ENCODE results near the gene SFSWAP. TPM values are rescaled to one million over a fixed set of nuclear protein-coding genes. Genes with fewer than 3 reads are reported as not detected.

SFSWAP gene
- total and polyA plus RNA-seq, 2 of the 13 experiments (the other 11 are each of a cell fraction or from before 2014, with no cell fraction given), result 17.1 to 27.7 TPM

GRCh38 chr12:131698286-131698685 is 12.6 kb upstream of the SFSWAP start:
- Histone ChIP-seq H3K79me2 (ENCODE audit: insufficient read depth, low read length) (no peaks in the 10 kb centered on the region), H3K27ac (ENCODE audit: extremely low read length, insufficient read depth, low read length) (no peak overlapping the region), H3K27me3 (ENCODE audit: control insufficient read depth in 1 of 2, insufficient read depth in 2 of 2, low read length in 2 of 2) (peaks cover 0 to 39% of the 10 kb centered on the region in 2 experiments; a peak in 4 of 5 replicates), H3K9ac (ENCODE audit: insufficient read depth, low read depth, low read length) (no peak overlapping the region), H3K36me3 (replicated peaks in 1 of 2; ENCODE audit: control insufficient read depth in 1 of 2, insufficient read depth in 2 of 2, low read length in 2 of 2) (no peaks in the 10 kb centered on the region), H3K4me1 (ENCODE audit: insufficient read depth, low read length) (no peaks in the 10 kb centered on the region), H3K4me3 (replicated peaks in 1 of 3; ENCODE audit: insufficient read depth in 1 of 3, low read depth in 2 of 3, low read length in 3 of 3) (no peak overlapping the region), H4K20me1 (ENCODE audit: insufficient read depth, low read length) (no peaks in the 10 kb centered on the region), H2AFZ (ENCODE audit: low read length) (no peak overlapping the region), H3K4me2 (ENCODE audit: low read depth, low read length) (no peak overlapping the region), H3K9me3 (ENCODE audit: low read length) (no peaks in the 10 kb centered on the region)
- no peak for ATAC-seq
- in situ Hi-C loops (cut with HindIII; ENCODE audit: extremely low pct_ligation_motif_present, low pct_unique_long_range_greater_than_20kb) (no loop called here), intact Hi-C loops (cut with micrococcal nuclease; ENCODE audit: unreplicated experiment) (no loop called here)
- ChIA-PET POLR2A (no interaction called here), CTCF (ENCODE audit: low intra/inter-chr PET ratio, low total read pairs) (no interaction called here)
- BruUV-seq (replicated peaks), result no TSS peak
- FAIRE-seq, result no peak
- 19% methylated on average over 4 of the region's 12 CpGs for WGBS (ENCODE audit: low lambda C conversion rate)
- no peak for DNase-seq (ENCODE audit: low spot score)
- TF ChIP-seq FOXO1 (CRISPR knock-in tag; IDR thresholded peaks at IDR 0.05) (no peak), KLF11 (CRISPR knock-in tag; IDR thresholded peaks at IDR 0.05) (no peak), KAT2B (IDR thresholded peaks at IDR 0.05; ENCODE audit: borderline replicate concordance, low read depth, low read length) (no peak), TERF1 (CRISPR knock-in tag; IDR thresholded peaks at IDR 0.05) (no peak), ZMYM2 (CRISPR knock-in tag; IDR thresholded peaks at IDR 0.05) (no peak), ZSCAN30 (CRISPR knock-in tag; IDR thresholded peaks at IDR 0.05) (no peak)

GRCh38 chr12:131699434-131699833 is 11.5 kb upstream of the SFSWAP start:
- no peaks in the 10 kb centered on the region for H3K9me3 ChIP-seq (ENCODE audit: low read length)
- BruUV-seq (replicated peaks), result no TSS peak
- no peak overlapping the region for H3K27ac ChIP-seq (ENCODE audit: extremely low read length, insufficient read depth, low read length)
- DNase-seq (ENCODE audit: low spot score), result no peak
- peaks cover 0 to 38% of the 10 kb centered on the region in 2 experiments; a peak in 4 of 5 replicates for H3K27me3 ChIP-seq (ENCODE audit: control insufficient read depth in 1 of 2, insufficient read depth in 2 of 2, low read length in 2 of 2)
- no peaks in the 10 kb centered on the region for H3K4me1 ChIP-seq (ENCODE audit: insufficient read depth, low read length)
- intact Hi-C loops (cut with micrococcal nuclease; ENCODE audit: unreplicated experiment) (no loop called here), in situ Hi-C loops (cut with HindIII; ENCODE audit: extremely low pct_ligation_motif_present, low pct_unique_long_range_greater_than_20kb) (no loop called here)
- CTCF ChIA-PET (ENCODE audit: low intra/inter-chr PET ratio, low total read pairs), result no interaction called here
- ATAC-seq, result no peak
- H4K20me1 ChIP-seq (ENCODE audit: insufficient read depth, low read length), result no peaks in the 10 kb centered on the region
- POLR2A ChIA-PET, result no interaction called here
- no peak overlapping the region for H3K4me3 ChIP-seq (replicated peaks in 1 of 3; ENCODE audit: insufficient read depth in 1 of 3, low read depth in 2 of 3, low read length in 3 of 3)
- TF ChIP-seq ZNF691 (CRISPR knock-in tag; IDR thresholded peaks at IDR 0.05; ENCODE audit: borderline replicate concordance, low read depth) (no peak), ZBTB38 (CRISPR knock-in tag; IDR thresholded peaks at IDR 0.05) (no peak), IRF9 (CRISPR knock-in tag; IDR thresholded peaks at IDR 0.05; ENCODE audit: borderline replicate concordance) (no peak), RCOR2 (CRISPR knock-in tag; IDR thresholded peaks at IDR 0.05) (no peak), ZNF431 (CRISPR knock-in tag; IDR thresholded peaks at IDR 0.05; ENCODE audit: borderline replicate concordance, low read depth) (no peak), HNRNPH1 (optimal IDR thresholded peaks at IDR 0.05; ENCODE audit: low read depth, low read length) (no peak), PAF1 (CRISPR knock-in tag; IDR thresholded peaks at IDR 0.05) (no peak), ZNF839 (CRISPR knock-in tag; IDR thresholded peaks at IDR 0.05; ENCODE audit: borderline replicate concordance) (no peak), FOXA3 (CRISPR knock-in tag; IDR thresholded peaks at IDR 0.05) (no peak), ZNF850 (CRISPR knock-in tag; conservative IDR thresholded peaks at IDR 0.05) (no peak), ZNF101 (CRISPR knock-in tag; IDR thresholded peaks at IDR 0.05; ENCODE audit: borderline replicate concordance, low read depth) (no peak), SP2 (CRISPR knock-in tag; IDR thresholded peaks at IDR 0.05) (no peak)
- no peaks in the 10 kb centered on the region for H3K79me2 ChIP-seq (ENCODE audit: insufficient read depth, low read length)
- H2AFZ ChIP-seq (ENCODE audit: low read length), result no peak overlapping the region
- no peak overlapping the region for H3K9ac ChIP-seq (ENCODE audit: insufficient read depth, low read depth, low read length)
- no peak overlapping the region for H3K4me2 ChIP-seq (ENCODE audit: low read depth, low read length)
- no peaks in the 10 kb centered on the region for H3K36me3 ChIP-seq (replicated peaks in 1 of 2; ENCODE audit: control insufficient read depth in 1 of 2, insufficient read depth in 2 of 2, low read length in 2 of 2)
- FAIRE-seq, result no peak
- 2% methylated on average over 5 of the region's 5 CpGs for WGBS (ENCODE audit: low lambda C conversion rate)
